Body of pancreas (tissue), 4 donors: Measurements from ENCODE around the gene APLP1. TPM values are rescaled to one million over a fixed set of nuclear protein-coding genes. Genes with fewer than 3 reads are reported as not detected.

Experiments
- ATAC-seq: fragments of 150-250 bp; one replicate; pipeline ENCODE4 v1.9.1; 2016
- DNase-seq, 4 donors: peaks; one replicate each; pipeline ENCODE4 v3.0.0-alpha.2; 2019
- H3K27ac ChIP-seq, 4 donors: fragments of 200-600 bp; sonication (generic); 1 replicate in 3 of 4; 2 replicates in 1 of 4; pipeline versions ENCODE4 v1.5.1 to v1.6.1; 2016 to 2019; ENCODE audit warnings: mild to moderate bottlenecking in 1 of 4, mixed read lengths in 1 of 4, moderate library complexity in 1 of 4
- H3K27me3 ChIP-seq, 2 donors: fragments of 200-600 bp; sonication (generic); one replicate each; pipeline ENCODE4 v1.6.0; 2016; ENCODE audit warnings: mild to moderate bottlenecking in 1 of 2
- H3K36me3 ChIP-seq, 2 donors: fragments of 200-600 bp; sonication (generic); replicated peaks in 1 of 2; 2 replicates each; pipeline ENCODE4 v1.5.1; 2016; ENCODE audit warnings: low read depth in 2 of 2; ENCODE audit not compliant: insufficient read depth in 1 of 2
- H3K4me1 ChIP-seq: fragments of 200-600 bp; sonication (generic); one replicate; pipeline ENCODE4 v1.6.0; 2016
- H3K4me3 ChIP-seq, 2 donors: fragments of 200-600 bp; sonication (generic); 1 replicate in 1 of 2; 2 replicates in 1 of 2; pipeline ENCODE4 v1.5.1; 2016 to 2019
- H3K9me3 ChIP-seq, 3 donors: fragments of 200-600 bp; sonication (generic); 1 replicate in 2 of 3; 2 replicates in 1 of 3; pipeline ENCODE4 v1.5.1; 2016
- CTCF ChIP-seq, 7 experiments: fragments of 450-650 bp in 4 of 7; fragments of 200-600 bp in 3 of 7; sonication (generic) in 3 of 7; IDR thresholded peaks; one replicate each; pipeline ENCODE4 v1.5.1; 2016 to 2019; ENCODE audit warnings: antibody characterized with exemption in 7 of 7
- POLR2A ChIP-seq, 3 donors: fragments of 450-650 bp; IDR thresholded peaks; one replicate each; pipeline ENCODE4 v1.6.1; 2016; ENCODE audit warnings: antibody characterized with exemption in 3 of 3, mild to moderate bottlenecking in 2 of 3
- WGBS, 2 donors: methylation state at CpG; one replicate each; pipeline ENCODE4 v1.1.5; 2017; 5-methylcytosine and 5-hydroxymethylcytosine counted together
- intact Hi-C: fragments of 100-400 bp; cut with DNase I; formaldehyde crosslinking; loops from one replicate; pipeline ENCODE4 v1.15.1; 2023
- total RNA-seq, 2 donors: library from RNA; depleted of rRNA; stranded (reverse); fragments of >200 nt; gene quantifications; one replicate each; pipeline ENCODE4 v1.1.0, GENCODE V29; 2016

APLP1 gene
- total RNA-seq, 2 donors from 2014 or later = 40.9 to 47.0 TPM

GRCh38 chr19:35848919-35849505 lies 19.4 kb upstream of the APLP1 start:
- Histone ChIP-seq H3K9me3 (no peaks in the 10 kb centered on the region), H3K4me3 (no peak overlapping the region), H3K36me3 (no peaks in the 10 kb centered on the region), H3K27ac (no peak overlapping the region), H3K27me3 (no peaks in the 10 kb centered on the region), H3K4me1 (peaks cover 49% of the 10 kb centered on the region)
- WGBS, 2 donors = 88 to 97% methylated on average over 6 to 18 of the region's 18 CpGs
- DNase-seq (no peak), ATAC-seq (no peak)
- intact Hi-C loops = no loop called here
- TF ChIP-seq CTCF (IDR thresholded peaks at IDR 0.05) (no peak), POLR2A (IDR thresholded peaks at IDR 0.05) (no peak)

GRCh38 chr19:35851213-35852028 lies 17.0 kb upstream of the APLP1 start:
- 27 to 33% methylated on average over 13 to 32 of the region's 32 CpGs for WGBS, 2 donors
- Histone ChIP-seq H3K4me1 (peaks cover 57% of the 10 kb centered on the region), H3K9me3 (no peaks in the 10 kb centered on the region), H3K27me3 (no peaks in the 10 kb centered on the region), H3K27ac (peak overlapping the region; percentile 62 to 89 (median 77)), H3K4me3 (peak overlapping the region; percentile 2 to 4), H3K36me3 (no peaks in the 10 kb centered on the region)
- TF ChIP-seq CTCF (IDR thresholded peaks at IDR 0.05) = peak in 6 of 7 experiments; percentile 17 to 65 (median 48)
- peak in 2 of 3 donors; percentile 44 to 51 for TF ChIP-seq POLR2A (IDR thresholded peaks at IDR 0.05)
- ATAC-seq = peak; percentile 41
- intact Hi-C loops = no loop called here
- peak; percentile 73 to 80 (median 74) for DNase-seq

GRCh38 chr19:35852029-35852780 lies 16.2 kb upstream of the APLP1 start, which contains the start of gene NPHS1:
Gene NPHS1 (minus strand): TSS chr19:35852504. CDS start chr19:35851837, 667 bp downstream.
- H3K9me3 ChIP-seq = no peaks in the 10 kb centered on the region
- ATAC-seq (no peak), DNase-seq (peak in 2 of 4 donors; percentile 25 to 39)
- intact Hi-C loops = no loop called here
- H3K36me3 ChIP-seq = no peaks in the 10 kb centered on the region
- WGBS, 2 donors = 27 to 41% methylated on average over 9 of the region's 9 CpGs
- H3K27me3 ChIP-seq = no peaks in the 10 kb centered on the region
- peaks cover 56% of the 10 kb centered on the region for H3K4me1 ChIP-seq
- H3K4me3 ChIP-seq = peak within 1 kb of the TSS; percentile 4
- TF ChIP-seq CTCF (IDR thresholded peaks at IDR 0.05) = no peak
- peak in 1 of 3 donors; percentile 38 for TF ChIP-seq POLR2A (IDR thresholded peaks at IDR 0.05)
- peak within 1 kb of the TSS; percentile 62 to 89 (median 77) for H3K27ac ChIP-seq

- Histone ChIP-seq H3K27me3 (no peaks in the 10 kb centered on the region), H3K9me3 (no peaks in the 10 kb centered on the region), H3K36me3 (no peaks in the 10 kb centered on the region), H3K27ac (peak overlapping the region in 2 of 4 donors; percentile 68 to 89), H3K4me1 (peaks cover 64% of the 10 kb centered on the region), H3K4me3 (no peak overlapping the region)
- no peak for TF ChIP-seq CTCF (IDR thresholded peaks at IDR 0.05)
- TF ChIP-seq POLR2A (IDR thresholded peaks at IDR 0.05) = no peak
- DNase-seq (no peak), ATAC-seq (no peak)
- intact Hi-C loops = no loop called here
- 33 to 37% methylated on average over 8 of the region's 8 CpGs for WGBS, 2 donors
Observed at GRCh38 chr19:35853038-35853756, 15.2 kb upstream of the APLP1 start.
